Suppressor macrophage treated with lipopolysaccharide for 4 hours (primary cell): Measurements from ENCODE around the gene NDUFA13.

Experiments
- DNase-seq: peaks from one replicate; pipeline ENCODE4 v3.0.0-alpha.2; 2020

The NDUFA13 gene

DNA sequence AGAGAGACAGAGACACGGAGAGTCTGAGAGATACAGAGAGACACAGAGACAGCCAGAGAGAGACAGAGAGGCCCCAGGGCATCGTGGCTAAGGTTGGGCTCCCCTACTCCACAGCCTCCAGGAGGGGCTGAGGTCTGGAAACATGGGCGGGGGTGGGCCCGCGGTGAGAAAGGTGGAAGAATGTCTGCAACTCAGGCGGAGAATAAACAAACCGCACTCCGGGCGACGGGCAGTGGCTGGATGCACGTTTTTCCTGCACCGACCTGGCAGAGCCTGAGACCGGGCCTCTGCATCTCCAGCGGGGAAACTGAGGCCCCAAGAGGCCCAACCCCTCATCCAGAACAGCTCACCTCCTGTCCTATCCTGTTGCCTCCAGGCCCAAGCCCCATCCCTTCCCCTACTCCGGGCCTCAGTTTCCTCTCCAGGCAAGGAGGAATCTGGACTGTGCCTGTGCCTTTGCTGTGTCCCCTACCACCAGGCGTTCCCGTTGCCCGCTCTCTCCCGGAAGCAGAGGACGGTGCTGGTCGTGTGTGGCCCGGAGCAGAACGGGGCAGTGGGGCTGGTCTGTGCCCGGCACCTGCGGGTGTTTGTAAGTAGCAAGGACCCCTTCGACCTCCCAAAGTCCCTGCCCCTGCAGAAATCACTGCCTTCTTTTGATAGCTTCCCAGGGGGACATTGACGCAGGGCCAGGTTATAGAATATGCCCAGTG lies 18.7 kb downstream of the NDUFA13 start:
- DNase-seq, result no peak

DNA sequence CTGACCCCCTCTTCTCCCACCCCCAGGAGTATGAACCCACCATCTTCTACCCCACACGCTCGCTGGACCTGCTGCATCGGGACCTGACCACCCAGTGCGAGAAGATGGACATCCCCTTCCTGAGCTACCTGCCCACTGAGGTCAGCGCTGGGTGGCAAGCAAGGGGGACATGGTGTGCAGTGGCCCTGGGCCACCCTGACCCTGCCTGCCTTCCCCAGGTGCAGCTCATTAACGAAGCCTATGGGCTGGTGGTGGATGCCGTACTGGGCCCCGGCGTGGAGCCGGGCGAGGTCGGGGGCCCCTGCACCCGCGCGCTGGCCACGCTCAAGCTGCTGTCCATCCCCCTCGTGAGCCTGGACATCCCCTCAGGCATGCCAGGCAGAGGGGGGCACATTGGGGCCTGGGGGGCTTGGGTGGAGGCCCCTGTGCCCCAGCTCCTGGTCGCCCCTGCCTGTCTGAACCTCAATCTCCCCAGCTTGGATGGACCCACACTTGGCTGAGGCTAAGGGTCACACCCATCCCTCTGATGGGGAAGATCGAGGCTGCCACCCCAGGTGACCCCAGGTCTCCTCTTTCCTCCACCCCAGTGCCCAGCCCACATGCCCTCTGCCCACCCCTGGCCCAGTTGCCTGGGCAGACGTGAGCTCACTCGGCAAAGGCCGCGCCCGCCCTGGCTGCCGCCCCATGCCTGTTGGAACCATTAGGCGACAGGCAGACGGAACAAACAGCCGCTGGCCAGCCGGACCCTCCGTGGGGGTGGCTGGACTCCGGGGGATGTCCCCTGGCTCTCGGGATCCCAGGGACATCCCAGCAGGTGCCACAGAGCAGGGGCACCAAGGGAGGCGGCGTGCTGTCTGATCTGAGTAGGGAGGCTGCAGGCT lies 19.5 kb downstream of the NDUFA13 start:
- no peak for DNase-seq

DNA sequence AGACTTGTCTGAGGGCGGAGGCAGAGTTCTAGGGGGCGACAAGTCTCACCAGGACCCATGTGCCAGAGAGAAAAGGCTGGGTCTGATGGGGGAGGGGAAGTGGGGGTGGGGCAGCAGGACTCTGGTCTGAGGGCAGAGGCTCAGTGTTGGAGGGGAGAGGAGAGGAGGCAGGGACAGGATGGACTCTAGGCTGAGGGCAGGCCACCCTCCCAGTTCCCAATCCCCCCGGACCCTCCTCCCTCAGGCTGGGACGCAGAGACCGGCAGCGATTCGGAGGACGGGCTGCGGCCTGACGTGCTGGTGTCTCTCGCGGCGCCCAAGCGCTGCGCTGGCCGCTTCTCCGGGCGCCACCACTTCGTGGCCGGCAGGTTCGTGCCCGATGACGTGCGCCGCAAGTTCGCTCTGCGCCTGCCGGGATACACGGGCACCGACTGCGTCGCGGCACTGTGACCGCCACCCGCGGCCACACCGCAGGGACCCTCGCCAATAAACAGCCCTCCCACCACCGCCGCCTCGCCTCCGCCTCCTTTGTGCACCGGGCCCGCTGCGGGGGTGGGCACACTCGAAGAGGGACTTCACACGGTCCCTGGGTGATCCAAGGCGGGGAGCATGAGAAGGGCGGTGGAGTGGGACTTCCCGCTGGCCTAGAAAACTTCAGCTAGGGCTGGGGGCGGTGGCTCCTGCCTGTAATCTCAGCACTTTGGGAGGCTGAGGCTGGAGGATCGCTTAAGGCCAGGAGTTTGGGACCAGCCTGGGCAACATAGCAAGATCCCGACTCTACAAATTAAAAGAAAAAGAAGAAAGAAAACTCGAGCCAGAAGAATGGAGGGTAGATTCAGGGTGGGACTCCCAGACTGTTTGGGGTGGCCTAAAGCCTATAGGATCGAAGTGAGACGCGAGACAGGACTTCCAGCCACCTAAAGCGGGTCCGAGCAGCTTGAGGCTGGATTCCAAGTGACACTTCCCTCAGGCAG lies 21.3 kb downstream of the NDUFA13 start:
- DNase-seq, result no peak

DNA sequence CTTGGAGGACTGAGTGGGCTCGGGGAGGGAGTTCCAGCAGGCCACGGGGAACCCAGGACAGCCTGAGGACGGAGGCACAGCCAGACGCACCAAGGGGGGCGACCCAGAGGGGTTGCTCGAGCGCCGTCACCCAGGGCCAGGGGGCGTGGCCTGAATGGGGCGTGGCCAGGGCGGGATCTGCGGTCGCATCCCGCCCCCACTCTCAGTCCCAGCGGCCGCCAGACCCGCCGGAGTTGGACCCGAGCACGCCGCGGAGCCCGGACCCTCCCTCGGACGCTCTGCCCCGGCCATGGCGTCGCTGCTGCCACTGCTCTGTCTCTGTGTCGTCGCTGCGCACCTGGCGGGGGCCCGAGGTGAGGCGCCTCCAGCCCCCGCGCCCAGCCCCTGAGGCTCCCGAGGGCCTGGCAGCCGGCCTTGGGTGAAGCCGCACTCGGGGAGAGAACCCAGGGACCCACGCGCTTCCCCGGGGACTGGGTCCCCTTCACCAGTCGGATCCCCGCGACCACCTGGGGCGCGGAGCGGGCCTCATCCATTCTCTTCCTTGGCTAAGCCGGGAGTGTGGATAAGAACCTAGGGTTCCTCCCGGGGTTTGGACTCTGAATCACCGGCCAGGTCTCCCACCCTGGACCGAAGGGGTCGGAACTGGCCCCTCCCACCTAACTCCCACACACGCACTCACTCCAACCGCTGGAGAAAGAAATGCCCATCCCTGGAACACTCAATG lies 22.2 kb downstream of the NDUFA13 start, which contains the start of gene CILP2:
Gene CILP2 (plus strand): TSS at position 205 of the 724 bp plus-strand sequence. CDS start 85 bp downstream, at position 290.
- no peak for DNase-seq

DNA sequence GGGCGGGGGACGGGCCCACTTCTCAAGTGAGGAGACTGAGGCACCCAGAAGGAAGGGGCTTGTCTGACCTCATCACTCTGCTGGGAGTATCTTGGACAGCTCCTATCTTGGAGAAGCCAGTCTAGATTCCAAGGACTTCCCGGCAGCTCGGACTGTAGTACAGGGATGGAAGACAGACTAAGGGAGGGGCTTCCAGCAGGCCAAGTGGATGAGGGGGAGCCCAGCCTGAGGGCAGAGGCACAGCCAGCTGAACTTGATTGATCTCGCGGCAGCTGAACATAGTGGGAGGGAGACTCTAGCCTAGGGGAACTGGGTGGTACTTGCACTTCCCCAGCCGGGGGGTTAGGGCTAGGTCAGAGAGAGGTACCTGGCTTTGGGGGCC lies 22.8 kb downstream of the NDUFA13 start:
- no peak for DNase-seq

DNA sequence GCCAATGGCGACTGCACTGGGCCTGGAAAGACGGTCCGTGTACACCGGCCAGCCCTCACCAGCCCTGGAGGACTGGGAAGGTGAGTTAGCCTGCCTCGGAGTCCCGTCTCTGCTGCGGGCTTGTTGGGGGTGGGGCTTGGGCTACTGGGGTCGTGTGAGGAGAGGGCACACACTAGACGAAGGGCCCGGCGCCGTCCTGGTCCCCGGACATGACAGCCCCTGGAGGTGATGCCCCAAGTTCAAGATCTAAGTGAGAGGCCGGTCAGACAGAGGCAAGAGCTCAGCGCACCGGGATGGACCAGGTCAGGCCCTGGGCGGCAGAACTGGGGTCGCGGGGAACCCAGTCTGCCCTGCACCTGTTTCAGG lies 23.7 kb downstream of the NDUFA13 start:
- DNase-seq, result no peak

DNA sequence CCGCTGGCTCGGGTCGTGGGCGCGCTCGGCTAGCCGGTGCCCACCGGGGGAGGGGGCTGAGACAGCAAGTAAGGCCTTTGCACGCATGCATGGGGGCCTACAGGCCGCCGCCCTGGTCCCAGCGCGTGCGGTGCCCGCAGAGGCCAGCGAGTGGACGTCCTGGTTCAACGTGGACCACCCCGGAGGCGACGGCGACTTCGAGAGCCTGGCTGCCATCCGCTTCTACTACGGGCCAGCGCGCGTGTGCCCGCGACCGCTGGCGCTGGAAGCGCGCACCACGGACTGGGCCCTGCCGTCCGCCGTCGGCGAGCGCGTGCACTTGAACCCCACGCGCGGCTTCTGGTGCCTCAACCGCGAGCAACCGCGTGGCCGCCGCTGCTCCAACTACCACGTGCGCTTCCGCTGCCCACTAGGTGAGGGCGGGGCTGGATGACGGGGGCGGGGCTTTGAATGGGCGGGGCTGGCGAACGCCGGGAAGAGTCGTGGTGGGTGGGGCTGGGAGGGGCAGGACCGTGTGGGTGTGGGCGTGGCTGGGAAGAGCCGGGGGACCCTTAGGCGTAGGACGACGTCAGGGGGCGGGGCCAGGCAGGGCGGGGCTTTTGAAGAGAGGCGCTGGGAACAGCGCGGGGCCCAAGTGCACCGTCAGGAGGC lies 24.2 kb downstream of the NDUFA13 start:
- DNase-seq, result peak; percentile 74

DNA sequence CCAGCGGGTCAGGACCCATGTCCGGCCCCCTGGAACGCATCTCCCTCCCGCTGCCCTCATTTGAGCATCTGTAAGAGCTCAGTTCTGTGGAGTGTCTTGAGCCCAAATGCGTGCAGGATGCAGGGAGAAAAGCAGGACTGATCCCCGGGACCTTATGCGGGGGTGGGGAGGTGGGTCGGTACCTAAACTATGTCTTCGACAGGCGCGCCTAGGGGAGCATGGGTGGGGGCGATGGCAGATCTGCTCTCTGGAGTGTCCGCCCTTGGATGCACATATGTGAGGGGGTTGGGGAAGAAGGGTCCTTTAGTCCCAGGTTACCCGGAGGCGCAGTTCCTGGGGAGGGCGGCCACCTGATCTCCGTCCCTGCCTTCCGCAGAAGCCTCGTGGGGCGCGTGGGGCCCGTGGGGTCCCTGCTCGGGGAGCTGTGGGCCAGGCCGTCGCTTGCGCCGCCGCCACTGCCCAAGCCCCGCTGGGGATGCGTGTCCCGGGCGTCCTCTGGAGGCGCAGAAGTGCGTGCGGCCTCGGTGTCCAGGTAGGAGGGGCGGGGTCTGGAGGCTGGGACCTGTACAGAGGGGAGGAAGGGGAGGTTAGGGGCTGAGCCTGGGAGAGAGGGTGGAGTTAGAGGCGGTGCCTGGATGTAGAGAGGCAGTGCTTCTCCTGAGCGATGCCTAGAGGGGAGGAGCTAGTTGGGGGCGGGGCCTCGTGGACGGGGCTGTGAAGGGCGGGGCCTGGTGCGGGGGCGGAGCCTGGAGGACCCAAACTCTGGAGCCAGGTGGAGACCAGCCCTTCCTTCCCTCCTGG lies 24.9 kb downstream of the NDUFA13 start:
- peak; percentile 43 for DNase-seq

DNA sequence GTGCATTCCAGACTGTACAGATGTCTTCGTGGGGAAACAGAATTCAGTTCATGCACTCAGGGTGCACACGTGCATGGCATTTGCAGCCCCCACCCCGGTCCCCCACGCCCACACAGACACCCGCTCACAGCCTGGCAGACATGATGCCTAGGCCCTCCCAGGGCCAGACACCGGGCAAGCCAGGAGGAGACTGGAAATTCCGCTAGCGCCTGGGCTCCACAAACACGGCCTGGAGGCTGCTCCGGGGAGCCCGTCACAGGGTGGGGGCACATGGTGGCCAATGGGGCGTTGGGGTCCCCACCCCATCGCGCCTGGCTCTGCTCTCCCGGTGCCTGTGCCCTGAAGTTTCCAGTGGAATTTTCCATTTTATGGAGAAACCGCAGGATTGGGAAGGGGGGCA lies 25.6 kb downstream of the NDUFA13 start:
- no peak for DNase-seq

DNA sequence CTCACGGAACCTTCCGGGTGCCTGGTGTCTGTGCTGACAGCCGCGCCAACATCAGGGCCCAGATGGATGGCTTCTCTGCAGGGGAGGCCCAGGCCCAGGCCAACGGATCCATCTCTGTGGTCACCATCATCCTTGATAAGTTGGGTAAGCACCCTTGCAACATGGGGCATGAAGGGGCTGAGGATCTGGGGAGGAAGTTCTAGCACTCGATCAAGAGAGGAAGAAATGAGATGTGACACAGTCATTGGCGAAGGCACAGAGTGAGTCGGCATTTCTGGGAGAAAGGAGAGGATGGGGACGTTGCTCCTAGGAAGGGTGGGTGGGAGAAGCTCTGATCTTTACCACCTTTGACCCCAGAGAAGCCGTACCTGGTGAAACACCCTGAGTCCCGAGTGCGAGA lies 26.5 kb downstream of the NDUFA13 start:
- DNase-seq, result peak; percentile 44

DNA sequence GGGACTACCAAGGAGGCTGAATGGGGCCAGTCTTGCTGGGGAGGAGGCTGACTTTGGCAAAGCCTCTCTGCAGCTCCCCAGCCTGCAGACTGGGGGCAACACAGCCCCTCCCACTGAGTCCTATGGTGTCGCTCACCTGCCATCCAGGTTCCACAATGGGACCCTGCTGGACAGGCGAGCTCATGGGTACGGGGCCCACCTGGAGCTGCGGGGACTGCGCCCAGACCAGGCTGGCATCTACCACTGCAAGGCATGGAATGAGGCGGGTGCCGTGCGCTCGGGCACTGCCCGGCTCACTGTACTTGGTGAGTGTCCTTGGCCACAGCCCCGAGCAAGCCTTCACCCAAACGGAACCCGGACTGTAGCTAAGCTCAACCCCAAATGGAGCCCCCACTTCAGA lies 27.1 kb downstream of the NDUFA13 start:
- DNase-seq, result no peak

DNA sequence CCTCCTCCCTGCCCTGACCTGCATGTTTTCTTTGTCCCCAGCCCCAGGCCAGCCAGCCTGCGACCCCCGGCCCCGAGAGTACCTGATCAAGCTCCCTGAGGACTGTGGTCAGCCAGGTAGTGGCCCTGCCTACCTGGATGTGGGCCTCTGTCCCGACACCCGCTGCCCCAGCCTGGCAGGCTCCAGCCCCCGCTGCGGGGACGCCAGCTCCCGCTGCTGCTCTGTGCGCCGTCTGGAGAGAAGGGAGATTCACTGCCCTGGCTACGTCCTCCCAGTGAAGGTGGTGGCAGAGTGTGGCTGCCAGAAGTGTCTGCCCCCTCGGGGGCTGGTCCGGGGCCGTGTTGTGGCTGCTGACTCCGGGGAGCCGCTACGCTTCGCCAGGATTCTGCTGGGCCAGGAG lies 27.6 kb downstream of the NDUFA13 start:
- no peak for DNase-seq

DNA sequence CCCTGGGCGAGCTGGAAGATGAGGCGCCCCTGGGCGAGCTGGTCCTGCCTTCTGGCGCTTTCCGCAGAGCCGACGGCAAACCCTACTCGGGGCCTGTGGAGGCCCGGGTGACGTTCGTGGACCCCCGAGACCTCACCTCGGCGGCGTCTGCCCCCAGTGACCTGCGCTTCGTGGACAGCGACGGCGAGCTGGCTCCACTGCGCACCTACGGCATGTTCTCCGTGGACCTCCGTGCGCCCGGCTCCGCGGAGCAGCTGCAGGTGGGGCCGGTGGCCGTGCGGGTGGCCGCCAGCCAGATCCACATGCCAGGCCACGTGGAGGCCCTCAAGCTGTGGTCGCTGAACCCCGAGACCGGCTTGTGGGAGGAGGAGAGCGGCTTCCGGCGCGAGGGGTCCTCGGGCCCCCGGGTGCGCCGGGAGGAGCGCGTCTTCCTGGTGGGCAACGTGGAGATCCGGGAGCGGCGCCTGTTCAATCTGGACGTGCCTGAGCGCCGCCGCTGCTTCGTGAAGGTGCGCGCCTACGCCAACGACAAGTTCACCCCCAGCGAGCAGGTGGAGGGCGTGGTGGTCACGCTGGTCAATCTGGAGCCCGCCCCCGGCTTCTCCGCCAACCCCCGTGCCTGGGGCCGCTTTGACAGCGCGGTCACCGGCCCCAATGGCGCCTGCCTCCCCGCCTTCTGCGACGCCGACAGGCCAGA lies 28.4 kb downstream of the NDUFA13 start:
- no peak for DNase-seq

DNA sequence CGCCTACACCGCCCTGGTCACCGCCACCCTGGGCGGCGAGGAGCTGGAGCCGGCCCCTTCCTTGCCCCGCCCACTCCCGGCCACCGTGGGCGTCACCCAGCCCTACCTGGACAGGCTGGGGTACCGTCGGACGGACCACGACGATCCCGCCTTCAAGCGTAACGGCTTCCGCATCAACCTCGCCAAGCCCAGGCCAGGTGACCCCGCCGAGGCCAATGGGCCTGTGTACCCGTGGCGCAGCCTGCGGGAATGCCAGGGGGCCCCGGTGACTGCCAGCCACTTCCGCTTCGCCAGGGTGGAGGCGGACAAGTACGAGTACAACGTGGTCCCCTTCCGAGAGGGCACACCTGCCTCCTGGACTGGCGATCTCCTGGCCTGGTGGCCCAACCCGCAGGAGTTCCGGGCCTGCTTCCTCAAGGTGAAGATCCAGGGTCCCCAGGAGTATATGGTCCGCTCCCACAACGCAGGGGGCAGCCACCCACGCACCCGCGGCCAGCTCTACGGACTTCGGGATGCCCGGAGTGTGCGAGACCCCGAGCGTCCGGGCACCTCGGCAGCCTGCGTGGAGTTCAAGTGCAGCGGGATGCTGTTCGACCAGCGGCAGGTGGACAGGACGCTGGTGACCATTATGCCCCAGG lies 29.0 kb downstream of the NDUFA13 start:
- no peak for DNase-seq

DNA sequence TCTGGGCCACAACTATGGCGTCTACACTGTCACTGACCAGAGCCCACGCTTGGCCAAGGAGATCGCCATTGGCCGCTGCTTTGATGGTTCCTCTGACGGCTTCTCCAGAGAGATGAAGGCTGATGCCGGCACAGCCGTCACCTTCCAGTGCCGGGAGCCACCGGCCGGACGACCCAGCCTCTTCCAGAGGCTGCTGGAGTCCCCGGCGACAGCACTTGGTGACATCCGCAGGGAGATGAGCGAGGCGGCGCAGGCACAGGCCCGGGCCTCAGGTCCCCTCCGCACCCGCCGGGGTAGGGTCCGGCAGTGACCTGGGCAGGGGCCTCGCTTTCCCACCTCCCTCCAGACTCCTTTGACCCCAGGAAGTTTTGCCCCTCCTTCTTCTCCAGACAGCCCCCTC lies 29.7 kb downstream of the NDUFA13 start:
- no peak for DNase-seq

DNA sequence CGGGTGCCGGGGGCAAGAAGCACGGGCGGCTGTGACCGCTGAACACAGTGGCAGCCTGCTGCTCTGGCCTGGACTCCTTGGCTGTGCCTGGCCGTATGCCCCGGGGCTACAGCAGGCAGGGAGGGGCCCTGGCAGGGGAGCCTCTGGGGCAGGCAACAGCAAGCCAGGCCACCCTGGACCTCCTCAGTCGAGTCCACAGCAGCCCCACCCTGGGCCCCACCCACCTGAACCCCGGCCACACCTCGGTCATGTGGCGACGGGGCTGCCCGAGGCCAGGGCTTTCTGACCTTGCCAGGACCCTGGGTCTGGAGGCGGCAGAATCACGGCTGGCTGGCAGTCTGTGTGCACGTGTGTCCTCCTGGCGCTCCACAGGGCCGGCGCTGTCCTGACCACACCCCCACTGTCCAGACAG lies 30.7 kb downstream of the NDUFA13 start:
- no peak for DNase-seq

DNA sequence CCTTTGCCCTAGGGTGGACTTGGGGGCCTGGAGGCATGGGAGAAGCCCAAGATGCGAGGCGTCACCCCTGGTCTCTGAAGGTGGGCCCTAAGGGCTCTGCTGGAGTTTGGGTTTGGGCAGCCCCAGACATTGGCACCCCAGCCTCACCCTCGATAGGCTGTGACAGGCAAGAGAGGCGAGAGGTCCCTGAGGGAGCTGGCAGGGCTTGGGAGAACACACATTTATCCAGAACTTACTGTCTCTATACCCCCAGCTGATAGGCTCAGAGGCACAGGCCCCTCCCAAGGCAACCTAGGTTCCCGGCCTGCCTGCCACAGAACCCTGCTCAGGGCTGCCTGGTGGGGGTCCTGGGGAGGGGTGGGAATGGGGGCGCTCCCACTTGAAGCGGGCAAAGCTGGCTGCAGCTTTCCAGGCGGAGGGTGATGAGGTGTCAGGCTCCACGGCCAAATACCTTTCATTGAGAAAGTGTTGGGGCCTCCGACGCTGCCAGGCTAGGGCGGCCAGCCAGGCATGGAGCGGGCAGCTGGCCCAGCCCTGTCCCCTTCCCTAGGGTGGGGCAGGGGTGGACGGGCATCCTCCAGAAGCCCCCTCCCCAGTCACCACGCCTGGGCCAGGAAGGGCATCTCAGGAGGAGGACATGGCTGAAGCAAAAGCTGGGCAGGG lies 31.8 kb downstream of the NDUFA13 start:
- no peak for DNase-seq

DNA sequence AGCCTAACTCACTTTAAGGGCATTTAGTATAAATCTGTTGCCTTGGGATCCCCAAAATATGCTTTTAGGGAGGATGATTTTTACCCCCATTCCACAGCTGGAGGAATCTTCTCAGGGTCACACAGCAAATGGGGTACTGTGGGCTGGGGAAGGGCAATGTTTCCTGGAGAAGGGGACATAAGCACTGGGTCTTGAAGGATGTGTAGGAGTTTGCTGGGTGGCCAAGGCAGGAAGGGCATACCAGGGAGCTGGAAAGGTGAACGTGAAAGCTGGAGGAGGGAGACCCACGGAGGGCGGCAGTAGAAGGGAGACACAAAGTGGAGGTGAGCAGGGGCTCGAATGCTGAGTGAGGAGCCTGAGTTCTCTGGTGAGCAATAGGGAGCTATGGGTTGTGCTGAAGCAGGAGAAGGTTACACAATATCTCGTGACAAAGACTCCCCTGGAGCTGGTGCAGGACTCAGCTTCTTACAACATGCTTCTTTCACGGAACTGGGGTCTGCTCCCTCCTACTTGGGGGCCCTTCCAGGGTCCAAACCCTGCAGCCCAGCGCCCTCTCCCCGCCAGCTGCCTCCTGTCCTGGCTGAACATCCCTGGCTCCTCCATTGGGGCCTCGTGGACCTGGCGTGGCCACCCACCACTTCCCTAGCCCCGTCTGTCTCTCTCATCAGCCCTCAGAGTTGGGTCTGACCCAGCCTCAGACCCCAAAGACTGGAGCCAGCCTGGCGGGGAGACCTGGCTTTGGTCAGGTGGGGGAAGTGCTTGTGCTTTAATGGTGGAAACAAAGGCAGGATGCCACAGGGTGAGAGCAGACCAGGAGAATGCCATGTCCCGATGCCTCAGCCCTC lies 33.1 kb downstream of the NDUFA13 start:
- DNase-seq, result no peak
